ENCODE measurements around the gene ACAT2. TPM values are rescaled to one million over a fixed set of nuclear protein-coding genes. Genes with fewer than 3 reads are reported as not detected.

Gene ACAT2
- total and polyA plus RNA-seq, 7 donors = 1.8 to 3.0 (median 2.3) TPM

- DNase-seq = no peak
- WGBS, 3 donors = 0 to 52% (median 0%) methylated on average over 1 of the region's 1 CpG
- no peak for TF ChIP-seq CTCF (IDR thresholded peaks at IDR 0.05)
Observed at GRCh38 chr6:159772196-159772595, 10.4 kb downstream of the ACAT2 start.

GRCh38 chr6:159777240-159777904, 15.5 kb downstream of the ACAT2 start:
- TF ChIP-seq CTCF (IDR thresholded peaks at IDR 0.05) = no peak
- H3K27me3 ChIP-seq (ENCODE audit: insufficient read depth in 3 of 3, low read length in 2 of 3) = no peaks in the 10 kb centered on the region
- intact Hi-C loops (cut with DNase I) = no loop called here
- H3K27ac ChIP-seq = no peak overlapping the region
- H3K36me3 ChIP-seq (ENCODE audit: insufficient read depth in 1 of 2, low read depth in 1 of 2) = peaks cover 12 to 67% of the 10 kb centered on the region in 2 donors
- H3K4me1 ChIP-seq = peaks cover 8% of the 10 kb centered on the region
- H3K9me3 ChIP-seq = no peaks in the 10 kb centered on the region
- H3K4me3 ChIP-seq = no peak overlapping the region
- no peak for DNase-seq
- 75 to 81% (median 76%) methylated on average over 7 of the region's 7 CpGs for WGBS, 3 donors
- peak in 1 of 4 donors; percentile 23 for ATAC-seq

More at GRCh38 chr6:159772196-159772595, 10.4 kb downstream of the ACAT2 start:
- Histone ChIP-seq H3K27ac (no peak overlapping the region), H3K27me3 (ENCODE audit: insufficient read depth in 3 of 3, low read length in 2 of 3) (no peaks in the 10 kb centered on the region), H3K36me3 (ENCODE audit: insufficient read depth in 1 of 2, low read depth in 1 of 2) (peaks cover 8 to 51% of the 10 kb centered on the region in 2 donors), H3K9me3 (no peaks in the 10 kb centered on the region), H3K4me1 (no peaks in the 10 kb centered on the region), H3K4me3 (no peak overlapping the region)
- ATAC-seq = no peak
- intact Hi-C loops (cut with DNase I) = no loop called here

- 46 to 80% (median 55%) methylated on average over 1 of the region's 1 CpG for WGBS, 3 donors
- intact Hi-C loops (cut with DNase I) = no loop called here
Observed at GRCh38 chr6:159778131-159778530, 16.3 kb downstream of the ACAT2 start.

GRCh38 chr6:159778542-159779103, 16.8 kb downstream of the ACAT2 start:
- no peak overlapping the region for H3K4me3 ChIP-seq
- TF ChIP-seq CTCF (IDR thresholded peaks at IDR 0.05) = no peak
- no peaks in the 10 kb centered on the region for H3K27me3 ChIP-seq (ENCODE audit: insufficient read depth in 3 of 3, low read length in 2 of 3)
- 69 to 76% (median 74%) methylated on average over 3 of the region's 3 CpGs for WGBS, 3 donors
- peaks cover 8% of the 10 kb centered on the region for H3K4me1 ChIP-seq
- no peak overlapping the region for H3K27ac ChIP-seq
- ATAC-seq (no peak), DNase-seq (no peak)
- no peaks in the 10 kb centered on the region for H3K9me3 ChIP-seq
- H3K36me3 ChIP-seq (ENCODE audit: insufficient read depth in 1 of 2, low read depth in 1 of 2) = peaks cover 20 to 79% of the 10 kb centered on the region in 2 donors
- intact Hi-C loops (cut with DNase I) = no loop called here

More at GRCh38 chr6:159778131-159778530, 16.3 kb downstream of the ACAT2 start:
- TF ChIP-seq CTCF (IDR thresholded peaks at IDR 0.05) = no peak
- Histone ChIP-seq H3K9me3 (no peaks in the 10 kb centered on the region), H3K27ac (no peak overlapping the region), H3K27me3 (ENCODE audit: insufficient read depth in 3 of 3, low read length in 2 of 3) (no peaks in the 10 kb centered on the region), H3K4me1 (peaks cover 8% of the 10 kb centered on the region), H3K36me3 (ENCODE audit: insufficient read depth in 1 of 2, low read depth in 1 of 2) (peaks cover 20 to 74% of the 10 kb centered on the region in 2 donors), H3K4me3 (no peak overlapping the region)
- DNase-seq (no peak), ATAC-seq (no peak)

All from psoas muscle (tissue), 8 donors.